Inferior parietal cortex (tissue), 1 donor: ENCODE results near the gene C1orf210.

Source experiments
- DNase-seq: peaks from one replicate; pipeline ENCODE4 v3.0.0-alpha.2; 2016; ENCODE audit errors: extremely low spot score

Gene C1orf210

DNA sequence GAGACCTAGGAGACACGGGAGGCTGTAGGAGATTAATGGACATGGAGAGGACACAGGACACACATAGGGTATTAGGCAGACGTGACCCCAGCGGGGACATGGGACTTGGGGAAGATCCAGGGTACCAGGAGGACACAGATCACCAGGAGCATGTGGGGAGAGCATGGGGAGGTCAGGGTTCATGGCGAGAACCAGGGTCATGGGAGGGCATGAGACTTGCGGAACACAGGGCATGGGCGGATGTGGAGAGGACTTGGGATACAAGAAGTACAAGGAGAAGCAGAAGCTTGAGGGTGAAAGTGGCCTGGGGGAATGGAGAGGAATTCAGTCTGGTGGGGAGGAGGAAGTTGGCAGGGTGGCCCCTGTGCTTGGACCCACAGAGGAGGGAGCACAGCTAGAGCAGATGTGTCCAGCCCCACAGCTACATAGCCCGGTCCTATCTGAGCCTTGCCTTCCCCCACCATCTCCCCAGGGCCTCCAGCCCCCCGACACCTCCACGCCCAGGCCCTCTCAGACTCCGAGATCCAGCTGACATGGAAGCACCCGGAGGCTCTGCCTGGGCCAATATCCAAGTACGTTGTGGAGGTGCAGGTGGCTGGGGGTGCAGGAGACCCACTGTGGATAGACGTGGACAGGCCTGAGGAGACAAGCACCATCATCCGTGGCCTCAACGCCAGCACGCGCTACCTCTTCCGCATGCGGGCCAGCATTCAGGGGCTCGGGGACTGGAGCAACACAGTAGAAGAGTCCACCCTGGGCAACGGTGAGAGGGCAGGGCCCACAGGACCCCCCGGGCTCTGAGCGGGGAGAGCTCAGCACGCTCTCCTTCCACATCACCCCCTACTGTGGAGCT lies 27.5 kb upstream of the C1orf210 start:
- no peak for DNase-seq

GRCh38 chr1:43312212-43312623 lies 26.8 kb upstream of the C1orf210 start:
- DNase-seq = no peak

DNA sequence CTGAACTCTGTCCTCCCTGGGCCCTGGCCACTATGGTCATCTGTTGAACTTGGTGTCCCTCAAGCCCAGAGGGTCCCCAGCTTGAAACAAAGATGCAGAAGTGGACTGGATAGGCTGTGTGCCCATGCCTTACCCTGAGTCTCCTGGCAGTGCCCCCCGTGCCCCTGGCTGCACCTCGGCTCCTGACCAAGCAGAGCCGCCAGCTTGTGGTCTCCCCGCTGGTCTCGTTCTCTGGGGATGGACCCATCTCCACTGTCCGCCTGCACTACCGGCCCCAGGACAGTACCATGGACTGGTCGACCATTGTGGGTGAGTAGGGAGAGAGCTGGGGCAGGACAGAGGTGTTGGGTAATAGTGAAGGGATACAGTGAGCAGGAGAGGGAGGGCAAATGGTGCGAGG lies 26.1 kb upstream of the C1orf210 start:
- DNase-seq = no peak

- no peak for DNase-seq
Measured at GRCh38 chr1:43309405-43310025, 24.1 kb upstream of the C1orf210 start.

GRCh38 chr1:43308635-43309404 lies 23.4 kb upstream of the C1orf210 start:
- no peak for DNase-seq

GRCh38 chr1:43307458-43308158 lies 22.2 kb upstream of the C1orf210 start:
- no peak for DNase-seq

DNA sequence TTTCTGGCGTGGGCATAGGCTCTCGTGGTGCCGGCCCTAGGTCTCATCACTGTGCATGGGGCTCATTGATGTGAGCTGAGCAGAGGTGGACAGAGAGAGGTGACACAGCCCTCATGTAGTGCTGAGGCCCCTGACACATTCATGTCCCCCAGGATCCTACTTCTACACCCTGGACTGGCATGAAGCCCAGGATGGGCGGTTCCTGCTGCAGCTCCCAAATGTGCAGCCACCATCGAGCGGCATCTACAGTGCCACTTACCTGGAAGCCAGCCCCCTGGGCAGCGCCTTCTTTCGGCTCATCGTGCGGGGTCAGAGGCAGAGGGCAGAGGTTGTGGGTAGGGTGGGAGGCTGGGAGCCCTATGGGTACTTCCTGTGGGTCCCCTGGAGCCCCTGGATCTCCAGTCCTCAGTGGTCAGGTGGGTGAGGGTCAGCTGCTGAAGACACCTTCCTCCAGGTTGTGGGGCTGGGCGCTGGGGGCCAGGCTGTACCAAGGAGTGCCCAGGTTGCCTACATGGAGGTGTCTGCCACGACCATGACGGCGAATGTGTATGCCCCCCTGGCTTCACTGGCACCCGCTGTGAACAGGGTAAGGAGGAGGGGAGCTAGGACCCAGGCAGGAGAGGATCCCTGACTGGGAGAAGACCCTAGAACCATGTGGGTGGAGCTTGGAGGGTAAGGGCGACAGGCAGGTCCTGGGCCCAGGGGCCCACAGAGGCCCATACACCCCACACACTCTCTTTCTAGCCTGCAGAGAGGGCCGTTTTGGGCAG lies 21.5 kb upstream of the C1orf210 start:
- no peak for DNase-seq

GRCh38 chr1:43305926-43306687 lies 20.7 kb upstream of the C1orf210 start:
- DNase-seq = no peak

DNA sequence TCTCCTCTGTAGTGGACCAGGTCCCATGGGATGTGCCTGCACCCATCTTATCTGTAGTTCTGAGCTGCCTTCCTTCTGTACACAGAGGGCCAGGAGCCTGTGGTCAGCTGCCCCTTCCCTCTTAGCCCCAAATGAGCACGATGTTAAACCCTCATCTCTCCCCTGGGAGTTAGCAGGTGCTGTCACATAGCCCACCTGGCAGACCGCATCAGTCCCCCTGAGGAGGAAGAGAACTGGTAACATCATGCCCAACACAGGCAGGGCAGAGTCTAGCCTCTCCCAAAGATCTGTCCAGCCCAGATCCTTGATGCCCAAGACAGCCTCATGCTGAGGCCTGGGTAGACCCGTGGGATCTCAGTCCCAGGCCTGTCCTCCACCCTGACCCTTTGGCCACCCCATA lies 20.1 kb upstream of the C1orf210 start:
- no peak for DNase-seq

DNA sequence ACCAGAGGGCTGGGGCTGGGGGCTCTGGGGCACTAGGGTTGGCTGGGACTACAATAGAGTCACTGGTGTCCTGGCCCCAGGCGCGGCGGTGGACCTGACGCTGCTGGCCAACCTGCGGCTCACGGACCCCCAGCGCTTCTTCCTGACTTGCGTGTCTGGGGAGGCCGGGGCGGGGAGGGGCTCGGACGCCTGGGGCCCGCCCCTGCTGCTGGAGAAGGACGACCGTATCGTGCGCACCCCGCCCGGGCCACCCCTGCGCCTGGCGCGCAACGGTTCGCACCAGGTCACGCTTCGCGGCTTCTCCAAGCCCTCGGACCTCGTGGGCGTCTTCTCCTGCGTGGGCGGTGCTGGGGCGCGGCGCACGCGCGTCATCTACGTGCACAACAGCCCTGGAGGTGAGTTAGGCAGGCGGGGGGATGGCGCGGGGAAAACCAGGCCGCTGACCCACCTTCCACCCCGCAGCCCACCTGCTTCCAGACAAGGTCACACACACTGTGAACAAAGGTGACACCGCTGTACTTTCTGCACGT lies 19.5 kb upstream of the C1orf210 start:
- DNase-seq = no peak

- DNase-seq = no peak
Measured at GRCh38 chr1:43304314-43304681, 18.9 kb upstream of the C1orf210 start.

GRCh38 chr1:43303471-43304313 lies 18.3 kb upstream of the C1orf210 start:
- DNase-seq = no peak

GRCh38 chr1:43302721-43303470 lies 17.5 kb upstream of the C1orf210 start:
- no peak for DNase-seq

- no peak for DNase-seq
Measured at GRCh38 chr1:43302201-43302600, 16.8 kb upstream of the C1orf210 start.

GRCh38 chr1:43300378-43301094 lies 15.2 kb upstream of the C1orf210 start, which contains the start of gene TIE1:
TIE1 (plus strand) TSS chr1:43300982; CDS start chr1:43301072, 90 bp downstream.
- no peak for DNase-seq

GRCh38 chr1:43299101-43299500 lies 13.7 kb upstream of the C1orf210 start:
- DNase-seq = no peak

GRCh38 chr1:43298055-43298454 lies 12.7 kb upstream of the C1orf210 start:
- DNase-seq = no peak

DNA sequence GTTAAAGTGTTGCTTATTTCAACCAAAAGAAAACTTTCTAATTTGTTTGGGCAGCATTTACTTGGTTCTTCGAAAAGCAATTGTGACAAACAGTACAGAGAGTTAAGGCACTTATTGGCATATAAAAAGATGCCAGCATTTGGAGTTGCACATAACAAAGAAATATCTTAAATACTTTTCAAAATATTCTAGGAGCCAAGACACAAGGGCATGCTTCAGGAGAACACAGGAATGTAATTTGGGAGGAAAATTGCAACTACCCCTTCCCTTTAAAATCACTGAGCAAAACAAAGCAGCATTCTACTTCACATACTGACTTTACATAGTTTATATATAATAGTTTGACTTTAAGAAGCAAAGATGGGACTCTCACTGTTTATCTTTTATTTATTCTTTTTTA lies 10.8 kb upstream of the C1orf210 start:
- no peak for DNase-seq
